Measurements from ENCODE around the gene INAFM1. TPM values are rescaled to one million over a fixed set of nuclear protein-coding genes. Genes with fewer than 3 reads are reported as not detected.

The INAFM1 gene
- total RNA-seq, 1 donor, result 2.3 TPM

GRCh38 chr19:47228937-47229675, 45.6 kb upstream of the INAFM1 start:
- peak; percentile 56 for DNase-seq (ENCODE audit: low read depth)
- TF ChIP-seq CTCF (IDR thresholded peaks at IDR 0.05; ENCODE audit: insufficient read depth, low read length), result no peak
- peak overlapping the region; percentile 100 for H3K4me3 ChIP-seq (ENCODE audit: low read depth, low read length)

- DNase-seq (ENCODE audit: low read depth), result peak; percentile 35
- TF ChIP-seq CTCF (IDR thresholded peaks at IDR 0.05; ENCODE audit: insufficient read depth, low read length), result no peak
- peak overlapping the region; percentile 100 for H3K4me3 ChIP-seq (ENCODE audit: low read depth, low read length)
These were observed 45.0 kb upstream of the INAFM1 start for GRCh38 chr19:47229676-47230053.

GRCh38 chr19:47230054-47230920, 44.4 kb upstream of the INAFM1 start:
- DNase-seq (ENCODE audit: low read depth), result peak; percentile 56
- peak; percentile 74 for TF ChIP-seq CTCF (IDR thresholded peaks at IDR 0.05; ENCODE audit: insufficient read depth, low read length)
- H3K4me3 ChIP-seq (ENCODE audit: low read depth, low read length), result peak overlapping the region; percentile 100

GRCh38 chr19:47230921-47231214, 43.8 kb upstream of the INAFM1 start, which contains the start of gene BBC3:
Gene BBC3, minus strand, starts transcription at chr19:47231199. Its CDS starts 2,768 bp downstream, at chr19:47228431.
- no peak for TF ChIP-seq CTCF (IDR thresholded peaks at IDR 0.05; ENCODE audit: insufficient read depth, low read length)
- DNase-seq (ENCODE audit: low read depth), result no peak
- H3K4me3 ChIP-seq (ENCODE audit: low read depth, low read length), result peak within 1 kb of the TSS; percentile 100

- peak; percentile 87 for DNase-seq (ENCODE audit: low read depth)
- peak overlapping the region; percentile 75 for H3K4me3 ChIP-seq (ENCODE audit: low read depth, low read length)
- TF ChIP-seq CTCF (IDR thresholded peaks at IDR 0.05; ENCODE audit: insufficient read depth, low read length), result no peak
These were observed 43.2 kb upstream of the INAFM1 start for GRCh38 chr19:47231215-47232054.

GRCh38 chr19:47232422-47233211, 42.1 kb upstream of the INAFM1 start:
- peak; percentile 76 for DNase-seq (ENCODE audit: low read depth)
- no peak for TF ChIP-seq CTCF (IDR thresholded peaks at IDR 0.05; ENCODE audit: insufficient read depth, low read length)
- H3K4me3 ChIP-seq (ENCODE audit: low read depth, low read length), result peak overlapping the region; percentile 73
